ENCODE measurements around the gene ARHGAP31. TPM values are rescaled to one million over a fixed set of nuclear protein-coding genes. Genes with fewer than 3 reads are reported as not detected.

ARHGAP31 gene
- total RNA-seq, 1 experiment from 2014 or later: 1.2 TPM

DNA sequence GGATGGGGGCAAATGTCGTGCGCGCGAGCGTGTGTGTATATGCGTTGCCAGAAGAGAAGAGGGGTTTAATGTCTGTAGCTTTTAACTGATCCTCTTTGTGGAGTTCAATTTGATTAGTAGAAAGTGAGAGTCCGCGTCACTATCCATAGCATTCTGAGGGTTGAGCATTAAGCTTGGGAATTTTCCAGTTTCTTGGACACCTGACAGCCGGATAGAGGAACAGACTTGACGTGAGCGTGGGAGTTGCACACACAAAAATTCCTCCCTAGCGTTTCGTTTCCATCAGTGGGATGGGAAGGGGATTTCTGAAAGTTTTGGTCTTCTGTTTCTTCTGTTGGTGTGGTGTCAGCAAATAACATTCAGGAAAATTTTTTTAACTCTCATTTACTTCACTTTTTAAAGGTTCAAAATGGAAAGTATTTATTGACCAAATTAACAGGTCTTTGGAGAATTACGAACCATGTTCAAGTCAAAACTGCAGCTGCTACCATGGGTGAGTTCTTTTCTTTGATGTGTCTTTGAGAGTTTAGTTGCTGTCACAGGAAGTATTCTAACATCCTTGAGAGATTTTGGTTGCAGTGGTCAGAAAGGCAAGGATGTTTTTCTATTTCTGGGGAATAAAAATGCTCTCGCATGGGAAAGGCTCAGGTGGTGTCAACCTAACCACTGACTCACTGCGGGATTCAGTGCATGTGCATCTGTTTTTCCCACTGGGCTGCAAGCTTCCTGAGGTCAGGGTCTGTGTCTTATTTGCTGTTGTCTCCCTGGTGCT lies 175.4 kb downstream of the ARHGAP31 start:
- Histone ChIP-seq H3K4me3 (ENCODE audit: low read length) (peak overlapping the region; percentile 95), H3K4me2 (ENCODE audit: low read depth, low read length, poor library complexity, severe bottlenecking) (peak overlapping the region; percentile 96), H3K36me3 (ENCODE audit: insufficient read depth, low read length) (peaks cover 15% of the 10 kb centered on the region; the same call in 1 of the 2 replicates), H3K27me3 (ENCODE audit: low read length) (no peaks in the 10 kb centered on the region), H3K4me1 (ENCODE audit: low read length) (peaks cover 26% of the 10 kb centered on the region), H3K27ac (ENCODE audit: low read length) (peak overlapping the region; percentile 42), H4K20me1 (ENCODE audit: insufficient read depth, low read depth, low read length) (no peaks in the 10 kb centered on the region), H3K9me3 (ENCODE audit: low read length) (no peaks in the 10 kb centered on the region), H3K9ac (ENCODE audit: low read length) (peak overlapping the region; percentile 89), H3K9me2 (replicated peaks; ENCODE audit: insufficient read depth, low read length) (no peaks in the 10 kb centered on the region), H2AFZ (ENCODE audit: low read length) (peak overlapping the region; percentile 92), H3K79me2 (ENCODE audit: low read length) (peaks cover 34% of the 10 kb centered on the region)
- peak; percentile 59 for DNase-seq

Small RNA genes lying within 50 kb of the gene (small RNA-seq; reads per million reads assigned to genes)
- not detected for gene RNU6-1127P

Other genes with a start within 250 kb of the ARHGAP31 start
- not detected in 2 replicates for gene TEX55, start 148.2 kb upstream of the ARHGAP31 start, total RNA-seq (2014; rRNA removed; shearing (Covaris generic); ENCODE audit: low replicate concordance)
- not detected in 2 replicates for gene UPK1B, start 120.8 kb upstream of the ARHGAP31 start, total RNA-seq (2014; rRNA removed; shearing (Covaris generic); ENCODE audit: low replicate concordance)
- gene B4GALT4, start 53.5 kb upstream of the ARHGAP31 start, total RNA-seq (2014; rRNA removed; shearing (Covaris generic); ENCODE audit: low replicate concordance): 9.8 and 11.7 TPM in 2 replicates
- gene TMEM39A, start 169.2 kb downstream of the ARHGAP31 start, total RNA-seq (2014; rRNA removed; shearing (Covaris generic); ENCODE audit: low replicate concordance): 28.4 and 37.4 TPM in 2 replicates
- 22.8 and 24.7 TPM in 2 replicates for gene POGLUT1, start 174.6 kb downstream of the ARHGAP31 start, total RNA-seq (2014; rRNA removed; shearing (Covaris generic); ENCODE audit: low replicate concordance)
- gene TIMMDC1, start 204.2 kb downstream of the ARHGAP31 start, total RNA-seq (2014; rRNA removed; shearing (Covaris generic); ENCODE audit: low replicate concordance): 94.1 and 105 TPM in 2 replicates